K562 (cell line): ENCODE measurements around the gene RAD21L1. TPM values are rescaled to one million over a fixed set of nuclear protein-coding genes. Genes with fewer than 3 reads are reported as not detected.

Source experiments
- ATAC-seq: fragments of 200-7000 bp; cut with Tn5 transposase; 3 replicates; pipeline ENCODE4 v1.9.1; 2020; ENCODE audit warnings: moderate library complexity
- BruUV-seq: library from RNA; stranded (reverse); fragments of 400-500 nt; replicated peaks from 2 replicates; lab custom pipeline; 2021; lab: Mats Ljungman, UMichigan
- CTCF ChIA-PET: fragments of 300-600 bp; formaldehyde crosslinking; extraction: SDS; loops from one replicate; lab custom pipeline; 2021; ENCODE audit warnings: low intra/inter-chr PET ratio; lab: Yijun Ruan, JAX
- POLR2A ChIA-PET: fragments of 300-600, 350-650 bp; sonication (Branson Sonifier 250); formaldehyde crosslinking; extraction: SDS; loops from one replicate; lab custom pipeline; 2021; ENCODE audit warnings: antibody characterized with exemption, inconsistent platforms; lab: Yijun Ruan, JAX
- DNase-seq, 4 experiments: peaks; one replicate each; pipeline versions ENCODE4 v3.0.0 to v3.0.0-alpha.2; 2011 to 2018; ENCODE audit warnings: low spot score in 3 of 4, mixed read lengths in 3 of 4; ENCODE audit errors: extremely low read depth in 1 of 4
- FAIRE-seq: peaks from 2 replicates; lab custom pipeline; 2011; peaks lifted over from hg19 to GRCh38; lab: Jason Lieb, UNC
- H2AFZ ChIP-seq: 2 replicates; pipeline ENCODE4 v1.6.0; 2011; ENCODE audit warnings: low read depth, low read length, control low read depth, inconsistent platforms
- H3K27ac ChIP-seq: fragments of 200-600 bp; 3 replicates; pipeline ENCODE4 v1.8.0; 2011; ENCODE audit warnings: low read depth, mild to moderate bottlenecking, control low read depth, inconsistent platforms, low read length, moderate library complexity, mixed read lengths; ENCODE audit errors: extremely low read depth
- H3K27me3 ChIP-seq, 2 experiments: fragments of 300-600 bp in 1 of 2; 2 replicates in 1 of 2; 3 replicates in 1 of 2; pipeline versions ENCODE4 v1.6.0 to v1.8.0; 2011; ENCODE audit warnings: inconsistent platforms in 2 of 2, low read length in 2 of 2, mild to moderate bottlenecking in 1 of 2, mixed read lengths in 1 of 2, moderate library complexity in 1 of 2; ENCODE audit not compliant: control insufficient read depth in 2 of 2, insufficient read depth in 2 of 2
- H3K36me3 ChIP-seq: fragments of 300-600 bp; 3 replicates; pipeline ENCODE4 v1.8.0; 2011; ENCODE audit warnings: mild to moderate bottlenecking, low read length, inconsistent platforms; ENCODE audit not compliant: control insufficient read depth, insufficient read depth
- H3K4me1 ChIP-seq, 2 experiments: fragments of 200-600 bp in 1 of 2; replicated peaks in 1 of 2; 2 replicates in 1 of 2; 3 replicates in 1 of 2; pipeline versions ENCODE4 v1.5.1 to v1.8.0; 2011; ENCODE audit warnings: inconsistent platforms in 2 of 2, low read length in 2 of 2, mild to moderate bottlenecking in 1 of 2, mixed read lengths in 1 of 2, moderate library complexity in 1 of 2; ENCODE audit not compliant: control insufficient read depth in 2 of 2, insufficient read depth in 2 of 2
- H3K4me2 ChIP-seq: 2 replicates; pipeline ENCODE4 v1.6.1; 2011; ENCODE audit warnings: low read length, control low read depth, inconsistent platforms, mixed read lengths; ENCODE audit not compliant: insufficient read depth
- H3K4me3 ChIP-seq: fragments of 200-600 bp; sonication (generic), shearing (Covaris generic); 2 replicates; pipeline ENCODE4 v1.5.1; 2016; ENCODE audit warnings: control low read depth, inconsistent platforms
- H3K79me2 ChIP-seq: fragments of 200-600 bp; 3 replicates; pipeline ENCODE4 v1.8.0; 2011; ENCODE audit warnings: low read length, inconsistent platforms; ENCODE audit not compliant: control insufficient read depth, insufficient read depth
- H3K9ac ChIP-seq, 2 experiments: 2 replicates each; pipeline versions ENCODE4 v1.6.0 to v1.6.1; 2011; ENCODE audit warnings: low read depth in 2 of 2, low read length in 2 of 2, control low read depth in 1 of 2, inconsistent platforms in 1 of 2, mild to moderate bottlenecking in 1 of 2, mixed read lengths in 1 of 2; ENCODE audit not compliant: insufficient read depth in 1 of 2
- H3K9me1 ChIP-seq: one replicate; pipeline ENCODE4 v1.6.0; 2011; ENCODE audit warnings: inconsistent platforms, mild to moderate bottlenecking, low read length, moderate library complexity; ENCODE audit not compliant: control insufficient read depth, insufficient read depth
- H3K9me3 ChIP-seq: replicated peaks from 2 replicates; pipeline ENCODE4 v1.5.1; 2011; ENCODE audit warnings: low read depth, low read length, inconsistent platforms; ENCODE audit not compliant: control insufficient read depth, insufficient read depth
- H4K20me1 ChIP-seq: replicated peaks from 2 replicates; pipeline ENCODE4 v1.6.1; 2011; ENCODE audit warnings: low read length, inconsistent platforms, mixed read lengths; ENCODE audit not compliant: control insufficient read depth, insufficient read depth
- CREB5 ChIP-seq: fragments of 250-450 bp; sonication (Bioruptor Pico); IDR thresholded peaks from 2 replicates; pipeline ENCODE4 v1.5.0; 2020; ENCODE audit warnings: mild to moderate bottlenecking
- ELF4 ChIP-seq: fragments of 450-650 bp; formaldehyde crosslinking; IDR thresholded peaks from 2 replicates; pipeline ENCODE4 v1.4.0; 2022; ENCODE audit warnings: missing genetic modification characterization
- GTF2E2 ChIP-seq: fragments of 200-800 bp; sonication (Bioruptor generic); IDR thresholded peaks from 2 replicates; pipeline ENCODE4 v1.6.1; 2016; ENCODE audit warnings: missing genetic modification characterization, missing compliant biosample characterization
- IRF2 ChIP-seq: sonication (generic); formaldehyde crosslinking; IDR thresholded peaks from 2 replicates; pipeline ENCODE4 v1.8.1; 2022; ENCODE audit warnings: mild to moderate bottlenecking, missing genetic modification reagents
- KAT2B ChIP-seq: IDR thresholded peaks from one replicate; pipeline ENCODE4 v1.6.1; 2012; ENCODE audit warnings: low read depth, mild to moderate bottlenecking, control low read depth, inconsistent platforms, low read length, moderate library complexity
- NFATC3 ChIP-seq: fragments of 450-650 bp; IDR thresholded peaks from 2 replicates; pipeline ENCODE4 v1.6.1; 2017; ENCODE audit warnings: mild to moderate bottlenecking
- NR0B1 ChIP-seq: fragments of 450-650 bp; IDR thresholded peaks from one replicate; pipeline ENCODE4 v1.6.1; 2018; ENCODE audit warnings: mild to moderate bottlenecking, moderate library complexity; ENCODE audit not compliant: partially characterized antibody
- POLR2H ChIP-seq: IDR thresholded peaks from 2 replicates; pipeline ENCODE4 v1.6.1; 2016; ENCODE audit warnings: missing genetic modification characterization, low read depth, mild to moderate bottlenecking, control low read depth, missing compliant biosample characterization, moderate library complexity
- TEAD1 ChIP-seq, 2 experiments: fragments of 450-650 bp in 1 of 2; sonication (generic) in 1 of 2; formaldehyde crosslinking; IDR thresholded peaks; 2 replicates each; pipeline versions ENCODE4 v1.4.0 to v1.8.0; 2020 to 2022; ENCODE audit warnings: mild to moderate bottlenecking in 2 of 2, missing genetic modification reagents in 1 of 2
- TSHZ1 ChIP-seq: fragments of 250-450 bp; sonication (Bioruptor Pico); IDR thresholded peaks from 2 replicates; pipeline ENCODE4 v1.4.0; 2020; ENCODE audit warnings: mild to moderate bottlenecking, moderate library complexity
- ZNF165 ChIP-seq: fragments of 250-450 bp; sonication (Bioruptor Pico); IDR thresholded peaks from 2 replicates; pipeline ENCODE4 v1.4.0; 2020; ENCODE audit warnings: borderline replicate concordance
- ZNF780A ChIP-seq: fragments of 250-450 bp; sonication (Bioruptor Pico); IDR thresholded peaks from 2 replicates; pipeline ENCODE4 v1.5.0; 2021; ENCODE audit warnings: mild to moderate bottlenecking
- WGBS: fragments of 100-300 bp; shearing (Covaris generic); methylation state at CpG from one replicate; pipeline ENCODE4 v1.1.6; 2016; ENCODE audit warnings: low coverage, mixed read lengths; ENCODE audit not compliant: insufficient coverage; ENCODE audit errors: missing lambda C conversion rate; 5-methylcytosine and 5-hydroxymethylcytosine counted together
- in situ Hi-C: fragments of 300-500 bp; cut with MboI; formaldehyde crosslinking; loops from 4 replicates; pipeline ENCODE4 v1.15.0; 2018; ENCODE audit warnings: inconsistent platforms, mixed read lengths
- intact Hi-C: fragments of 100-400 bp; cut with micrococcal nuclease; formaldehyde crosslinking; loops from 2 replicates; pipeline ENCODE4 v1.14.2; 2022
- polyA plus RNA-seq, 8 experiments: library from polyadenylated mRNA; depleted of rRNA in 4 of 8; stranded (reverse) in 5 of 8; unstranded in 3 of 8; fragments of >200 nt; fragmentation: Nextera tagmentation in 2 of 8; fragmentation: Illumina TruSeq in 1 of 8; extraction: Ambion mirVana in 2 of 8; extraction: Trizol in 1 of 8; gene quantifications; 2 replicates each; pipeline versions ENCODE4 v1.2.1 to v1.2.3, GENCODE V29; 2011 to 2014; ENCODE audit warnings: inconsistent platforms in 1 of 8, missing spikeins in 1 of 8
- total RNA-seq, 7 experiments: library from RNA; depleted of rRNA in 6 of 7; stranded (reverse); fragments of >200 nt in 6 of 7; fragmentation: Illumina TruSeq in 2 of 7; extraction: Trizol in 2 of 7; gene quantifications; 2 replicates each; pipeline versions ENCODE4 v1.2.1 to v1.2.3, GENCODE V29; 2011 to 2021; ENCODE audit warnings: low replicate concordance in 1 of 7
- TF ChIP-seq, protein P1 (sequence below): sonication (generic); formaldehyde crosslinking; IDR thresholded peaks from 2 replicates; pipeline ENCODE4 v1.8.1; 2023; ENCODE audit warnings: mild to moderate bottlenecking, missing genetic modification reagents

Gene RAD21L1
- total and polyA plus RNA-seq, 9 of the 15 experiments (the other 6 are each of a cell fraction or from before 2014, with no cell fraction given): 0.17 to 1.7 (median 0.45) TPM; not detected in 1

GRCh38 chr20:1206366-1207148, 19.3 kb upstream of the RAD21L1 start:
- Histone ChIP-seq H3K9ac (no peak overlapping the region), H3K4me1 (peaks cover 4 to 6% of the 10 kb centered on the region in 2 experiments; a peak in 4 of 5 replicates), H3K27me3 (no peaks in the 10 kb centered on the region), H3K79me2 (no peaks in the 10 kb centered on the region), H4K20me1 (no peaks in the 10 kb centered on the region), H3K4me3 (no peak overlapping the region), H3K27ac (no peak overlapping the region), H3K9me1 (no peaks in the 10 kb centered on the region), H3K9me3 (no peaks in the 10 kb centered on the region), H3K4me2 (no peak overlapping the region), H2AFZ (no peak overlapping the region), H3K36me3 (no peaks in the 10 kb centered on the region)
- POLR2A ChIA-PET: interaction anchor here (0.6 kb wide), 1 partner anchor 41 kb away, joined by 4 read pairs; no protein-coding TSS in a partner anchor
- intact Hi-C loops (no loop called here), in situ Hi-C loops (no loop called here)
- FAIRE-seq (no peak), DNase-seq (no peak), ATAC-seq (no peak)
- 63% methylated on average over 14 of the region's 19 CpGs for WGBS
- BruUV-seq: no TSS peak
- CTCF ChIA-PET: no interaction called here
- TF ChIP-seq POLR2H (tag): no peak
- TF ChIP-seq TEAD1 (CRISPR knock-in tag; IDR thresholded peaks at IDR 0.05): no peak
- TF ChIP-seq CREB5 (CRISPR knock-in tag): no peak
- no peak for TF ChIP-seq NR0B1
- TF ChIP-seq IRF2: no peak
- TF ChIP-seq, protein P1, sequence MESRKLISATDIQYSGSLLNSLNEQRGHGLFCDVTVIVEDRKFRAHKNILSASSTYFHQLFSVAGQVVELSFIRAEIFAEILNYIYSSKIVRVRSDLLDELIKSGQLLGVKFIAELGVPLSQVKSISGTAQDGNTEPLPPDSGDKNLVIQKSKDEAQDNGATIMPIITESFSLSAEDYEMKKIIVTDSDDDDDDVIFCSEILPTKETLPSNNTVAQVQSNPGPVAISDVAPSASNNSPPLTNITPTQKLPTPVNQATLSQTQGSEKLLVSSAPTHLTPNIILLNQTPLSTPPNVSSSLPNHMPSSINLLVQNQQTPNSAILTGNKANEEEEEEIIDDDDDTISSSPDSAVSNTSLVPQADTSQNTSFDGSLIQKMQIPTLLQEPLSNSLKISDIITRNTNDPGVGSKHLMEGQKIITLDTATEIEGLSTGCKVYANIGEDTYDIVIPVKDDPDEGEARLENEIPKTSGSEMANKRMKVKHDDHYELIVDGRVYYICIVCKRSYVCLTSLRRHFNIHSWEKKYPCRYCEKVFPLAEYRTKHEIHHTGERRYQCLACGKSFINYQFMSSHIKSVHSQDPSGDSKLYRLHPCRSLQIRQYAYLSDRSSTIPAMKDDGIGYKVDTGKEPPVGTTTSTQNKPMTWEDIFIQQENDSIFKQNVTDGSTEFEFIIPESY: no peak
- no peak for TF ChIP-seq ZNF165 (CRISPR knock-in tag)
- TF ChIP-seq NFATC3: no peak
- TF ChIP-seq KAT2B: no peak
- TF ChIP-seq ZNF780A (CRISPR knock-in tag): no peak
- no peak for TF ChIP-seq GTF2E2 (tag)
- TF ChIP-seq ELF4 (CRISPR knock-in tag): no peak
- no peak for TF ChIP-seq TSHZ1 (CRISPR knock-in tag)
